Right cardiac atrium (tissue), 5 donors: ENCODE results near the gene CREBL2. TPM values are rescaled to one million over a fixed set of nuclear protein-coding genes. Genes with fewer than 3 reads are reported as not detected.
A peak's percentile ranks its signal among the peaks of the same experiment; 100 is the strongest.
"Not testable (repeated sequence)": the region's sequence is repeated elsewhere in the genome, so short reads cannot be mapped to it uniquely, and the experiment has no call there.

Experiments
- ATAC-seq, 2 donors: fragments of 200-7000 bp; cut with Tn5 transposase; one replicate each; pipeline versions ENCODE4 v1.8.0 to v1.9.1; 2020; ENCODE audit warnings: moderate library complexity in 2 of 2, mild to moderate bottlenecking in 1 of 2
- DNase-seq, 3 donors: peaks; one replicate each; pipeline ENCODE4 v3.0.0-alpha.2; 2020
- H3K27ac ChIP-seq: one replicate; pipeline ENCODE4 v1.5.1; 2013; ENCODE audit warnings: mild to moderate bottlenecking, low read length, control low read depth, moderate library complexity
- H3K27me3 ChIP-seq: one replicate; pipeline ENCODE4 v1.6.1; 2013; ENCODE audit not compliant: control insufficient read depth, insufficient read depth
- H3K4me1 ChIP-seq: one replicate; pipeline ENCODE4 v1.6.1; 2013; ENCODE audit warnings: low read length; ENCODE audit not compliant: control insufficient read depth, insufficient read depth
- H3K4me3 ChIP-seq: one replicate; pipeline ENCODE4 v1.5.1; 2013; ENCODE audit warnings: low read length, control low read depth
- H3K9me3 ChIP-seq: one replicate; pipeline ENCODE4 v1.6.1; 2013; ENCODE audit warnings: low read length; ENCODE audit not compliant: control insufficient read depth
- WGBS: extraction: QIAGEN DNeasy Blood & Tissue Kit; methylation state at CpG from one replicate; pipeline ENCODE4 v1.1.7; 2013; 5-methylcytosine and 5-hydroxymethylcytosine counted together
- intact Hi-C, 4 donors: fragments of 100-400 bp; cut with DNase I; formaldehyde crosslinking; loops; one replicate each; pipeline versions ENCODE4 v1.11.0 to v1.14.0; 2022 to 2023
- polyA plus RNA-seq: library from polyadenylated mRNA; stranded (reverse); fragments of 200-250 nt; gene quantifications from one replicate; pipeline ENCODE4 v1.2.3, GENCODE V29; 2013
- total RNA-seq, 4 donors: library from RNA; stranded (reverse); fragmentation: NEBNext Ultra II Directional; extraction: Animal tissue kit (Norgen Biotek cat#: 25700); gene quantifications; one replicate each; pipeline ENCODE4 v1.2.1, GENCODE V29; 2021
- donor health status: healthy with polysubstance abuse.
- donor health status: DM: no; HTN: yes; CAD: no.
- donor health status: DM: no; HTN: no; CAD: no.
- donor health status: DM: no; HTN: yes; CAD: no; lungs with severe emphysema.
- donor health status: DM: yes; HTN: yes; CAD: no.

Gene CREBL2
- total and polyA plus RNA-seq, 5 donors: 16.7 to 24.9 (median 23.0) TPM

DNA sequence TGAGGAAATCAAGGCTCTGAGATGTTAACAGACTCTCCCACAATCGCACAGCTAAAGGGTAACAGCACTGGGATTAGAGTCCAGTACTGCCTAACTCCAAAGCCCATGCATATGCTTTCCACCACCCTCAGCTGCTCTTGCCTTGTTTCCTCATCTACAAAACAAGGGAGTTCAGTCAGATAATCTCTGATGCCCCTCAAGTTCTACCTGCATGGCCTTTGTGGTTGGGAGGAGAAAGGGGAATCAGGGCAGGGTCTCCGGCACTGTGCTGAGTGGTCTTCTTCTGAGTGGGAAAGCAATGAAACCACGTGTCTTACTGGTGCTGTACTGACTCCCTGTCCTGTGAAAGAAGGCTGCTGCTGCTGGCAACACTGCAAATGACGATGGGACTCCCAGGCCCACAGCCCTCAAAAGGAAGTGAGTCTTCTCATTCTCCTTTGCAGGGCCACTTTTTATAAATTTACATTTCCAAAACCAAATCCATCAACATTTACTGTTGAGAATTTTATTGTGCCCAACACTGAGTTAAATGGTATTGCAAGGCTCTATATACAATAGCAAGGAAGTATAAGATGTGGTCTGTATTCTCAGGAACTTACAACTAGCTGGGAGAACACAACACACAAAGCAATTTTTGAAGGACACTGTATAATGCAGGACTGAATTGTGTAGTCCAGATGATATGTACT is 29.3 kb upstream of the CREBL2 start:
- no peak for ATAC-seq
- WGBS: 78% methylated on average over 4 of the region's 4 CpGs

DNA sequence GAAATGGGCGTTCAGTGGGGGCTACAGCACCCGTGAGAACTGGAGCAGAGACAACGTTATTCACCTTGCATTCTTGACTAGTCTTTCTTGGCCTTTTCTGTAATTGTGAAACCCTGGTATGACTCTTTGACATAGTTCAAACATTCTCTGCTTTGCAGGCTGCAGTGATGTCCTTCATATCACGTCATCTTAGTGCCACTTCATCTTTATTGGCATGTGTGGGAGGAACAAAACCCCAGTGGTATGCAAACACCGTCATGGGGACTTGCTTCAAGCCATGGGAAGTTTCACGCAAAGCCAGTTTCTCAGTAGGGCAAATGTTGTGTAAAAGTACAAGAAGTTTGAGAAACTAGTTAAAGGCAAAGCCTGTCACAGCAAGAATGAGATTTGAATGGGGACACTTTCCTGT is 28.8 kb upstream of the CREBL2 start:
- H3K27ac ChIP-seq: no peak overlapping the region
- H3K4me3 ChIP-seq: no peak overlapping the region
- intact Hi-C loops: no loop called here
- no peaks in the 10 kb centered on the region for H3K4me1 ChIP-seq
- H3K9me3 ChIP-seq: no peaks in the 10 kb centered on the region
- DNase-seq: no peak
- no peak for ATAC-seq
- 76% methylated on average over 6 of the region's 6 CpGs for WGBS
- no peaks in the 10 kb centered on the region for H3K27me3 ChIP-seq

More for the DNA sequence above, 29.3 kb upstream of the CREBL2 start:
- no peak for DNase-seq
- Histone ChIP-seq H3K27me3 (no peaks in the 10 kb centered on the region), H3K4me1 (no peaks in the 10 kb centered on the region), H3K4me3 (no peak overlapping the region), H3K27ac (no peak overlapping the region), H3K9me3 (no peaks in the 10 kb centered on the region)
- intact Hi-C loops: no loop called here

DNA sequence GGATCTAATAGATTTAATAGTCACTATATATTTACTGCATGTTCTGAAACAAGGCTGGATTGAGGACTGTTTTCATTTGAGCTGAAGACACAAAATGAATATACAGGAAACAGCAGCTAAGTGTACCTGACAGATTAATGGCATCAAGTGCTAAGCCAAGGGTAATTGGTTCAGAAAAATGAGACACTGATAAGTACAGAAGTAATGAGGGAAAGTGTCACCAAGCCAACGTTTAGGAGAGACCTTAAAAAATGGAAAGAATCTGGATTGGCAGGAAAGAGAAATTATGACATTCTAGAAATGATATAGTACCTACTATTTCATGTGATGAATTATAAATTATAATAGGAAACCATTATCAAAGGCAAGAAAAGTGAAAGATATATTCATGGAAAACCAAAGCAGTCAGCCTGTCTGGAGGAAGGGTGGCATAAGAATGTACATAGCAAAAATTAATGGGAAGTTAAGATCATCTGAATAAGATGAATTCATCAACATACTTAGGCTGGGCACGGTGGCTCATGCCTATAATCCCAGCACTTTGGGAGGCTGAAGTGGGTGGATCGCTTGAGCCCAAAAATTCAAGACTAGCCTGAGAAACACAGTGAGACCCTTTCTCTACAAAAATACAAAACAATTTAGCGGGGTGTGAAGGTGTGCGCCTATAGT is 28.0 kb upstream of the CREBL2 start:
- Histone ChIP-seq H3K9me3 (no peaks in the 10 kb centered on the region), H3K27me3 (no peaks in the 10 kb centered on the region), H3K4me1 (no peaks in the 10 kb centered on the region), H3K27ac (no peak overlapping the region), H3K4me3 (no peak overlapping the region)
- ATAC-seq (no peak), DNase-seq (no peak)
- intact Hi-C loops: no loop called here
- 81% methylated on average over 5 of the region's 5 CpGs for WGBS

DNA sequence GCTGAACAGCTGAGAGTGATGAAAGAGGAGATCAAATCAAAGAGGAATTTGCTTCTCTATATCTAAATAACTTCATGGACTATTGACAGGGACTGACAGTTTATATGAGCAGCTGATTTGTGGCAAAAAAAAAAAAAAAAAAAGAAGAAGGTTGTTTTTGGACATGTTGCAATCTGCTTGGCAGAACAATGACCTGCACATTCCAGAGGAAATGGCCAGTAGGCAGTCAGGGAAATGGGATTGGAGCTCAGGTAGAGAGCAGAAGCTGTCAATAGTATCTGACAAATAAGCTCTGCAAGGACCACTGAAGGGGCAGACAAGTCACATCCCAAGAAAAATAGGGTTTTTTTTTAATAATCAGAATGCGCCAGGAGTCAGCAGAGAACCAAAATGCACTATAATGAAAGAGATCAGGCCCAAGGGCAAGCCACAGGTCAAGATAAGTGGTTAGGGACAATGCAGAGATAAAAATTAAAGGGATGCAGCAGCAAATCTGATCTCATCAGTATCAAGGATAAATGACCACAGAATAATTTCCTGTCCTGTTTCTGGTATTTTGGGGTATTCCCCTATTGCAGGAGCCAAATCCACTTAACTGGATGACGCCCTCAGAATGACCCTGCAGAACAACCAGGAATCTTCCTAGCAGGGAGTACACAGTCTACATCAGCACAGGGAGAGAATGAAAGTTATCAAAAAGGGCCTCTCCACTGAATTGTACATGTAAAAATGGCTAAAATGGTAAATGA is 26.4 kb upstream of the CREBL2 start:
- no peaks in the 10 kb centered on the region for H3K4me1 ChIP-seq
- peak in 1 of 2 donors; percentile 42 for ATAC-seq

DNA sequence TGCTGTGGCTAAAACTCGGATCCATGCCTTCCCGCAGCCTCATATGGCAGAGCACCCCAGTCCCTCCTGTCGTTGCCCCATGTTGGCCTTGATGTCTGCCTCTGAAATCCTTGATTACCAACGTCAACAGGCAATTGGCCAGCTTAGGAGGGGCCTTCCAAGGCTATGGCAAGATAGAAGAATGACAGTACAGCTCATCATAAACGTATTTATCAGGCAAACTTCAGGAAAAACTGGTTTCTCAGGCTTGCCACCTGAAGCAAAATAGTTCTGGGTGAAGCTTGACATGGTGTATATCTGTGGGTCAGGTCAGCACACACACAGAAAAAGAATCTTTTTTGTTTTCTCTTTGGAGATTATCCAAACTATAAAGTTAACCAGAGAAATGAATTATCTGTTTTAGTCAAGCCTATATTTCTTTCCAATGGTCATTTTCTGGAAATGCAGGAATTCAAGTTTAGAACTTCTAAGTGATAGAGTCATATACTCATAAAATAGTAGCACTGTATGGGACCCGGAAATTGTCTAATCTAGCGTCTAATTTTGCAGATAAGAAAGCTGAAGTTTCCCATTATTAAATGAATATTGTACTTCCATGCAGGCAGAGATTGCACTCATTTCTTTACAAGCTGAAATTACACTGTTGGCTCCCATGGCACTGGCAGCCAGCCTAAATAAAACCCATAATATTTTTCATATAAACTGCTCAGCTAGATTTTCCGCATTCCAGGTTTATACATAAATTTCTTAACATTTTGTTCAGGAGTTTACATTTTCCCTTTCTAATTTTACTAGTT is 24.6 kb upstream of the CREBL2 start:
- 78% methylated on average over 8 of the region's 8 CpGs for WGBS
- intact Hi-C loops: no loop called here

More for the DNA sequence above, 26.4 kb upstream of the CREBL2 start:
- Histone ChIP-seq H3K27me3 (no peaks in the 10 kb centered on the region), H3K9me3 (no peaks in the 10 kb centered on the region), H3K4me3 (no peak overlapping the region), H3K27ac (no peak overlapping the region)
- 72% methylated on average over 2 of the region's 2 CpGs for WGBS
- no peak for DNase-seq
- intact Hi-C loops: no loop called here

DNA sequence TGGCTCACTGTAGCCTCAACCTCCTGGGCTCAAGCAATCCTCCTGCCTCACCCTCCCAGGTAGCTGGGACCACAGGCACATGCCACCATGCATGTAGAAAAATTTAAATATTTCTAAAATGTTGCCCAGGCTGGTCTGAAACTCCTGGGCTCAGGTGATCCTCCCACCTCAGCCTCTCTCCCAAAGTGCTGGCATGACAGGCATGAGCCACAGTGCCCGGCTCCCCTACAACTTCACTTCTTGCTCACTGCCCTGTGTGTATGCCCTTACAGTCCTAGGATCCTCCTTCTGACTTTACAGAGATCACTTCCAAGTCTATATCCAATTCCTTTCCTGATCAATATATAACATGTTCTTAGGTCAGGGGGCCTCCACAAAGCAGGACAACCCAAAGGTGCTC is 23.8 kb upstream of the CREBL2 start:
- no peaks in the 10 kb centered on the region for H3K4me1 ChIP-seq
- no peaks in the 10 kb centered on the region for H3K9me3 ChIP-seq
- WGBS: 90% methylated on average over 1 of the region's 1 CpG
- ATAC-seq (no peak), DNase-seq (no peak)
- no peak overlapping the region for H3K4me3 ChIP-seq
- intact Hi-C loops: no loop called here
- no peaks in the 10 kb centered on the region for H3K27me3 ChIP-seq
- no peak overlapping the region for H3K27ac ChIP-seq

More for the DNA sequence above, 24.6 kb upstream of the CREBL2 start:
- Histone ChIP-seq H3K27ac (no peak overlapping the region), H3K27me3 (no peaks in the 10 kb centered on the region), H3K9me3 (no peaks in the 10 kb centered on the region), H3K4me1 (no peaks in the 10 kb centered on the region), H3K4me3 (no peak overlapping the region)
- ATAC-seq (no peak), DNase-seq (no peak)

DNA sequence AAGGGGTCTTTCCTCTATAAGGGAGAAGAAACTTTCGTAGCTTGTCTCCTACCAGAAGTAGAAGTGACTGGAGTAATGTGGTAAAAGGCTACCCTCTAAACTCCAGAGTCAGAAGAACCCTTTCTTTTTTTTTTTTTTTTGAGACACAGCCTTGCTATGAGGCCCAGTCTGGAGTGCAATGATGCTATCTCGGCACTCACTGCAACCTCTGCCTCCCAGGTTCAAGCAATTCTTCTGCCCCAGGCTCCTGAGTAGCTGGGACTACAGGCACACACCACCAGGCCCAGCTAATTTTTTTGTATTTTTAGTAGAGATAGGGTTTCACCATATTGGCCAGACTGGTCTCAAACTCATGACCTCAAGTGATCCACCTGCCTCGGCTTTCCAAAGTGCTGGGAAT is 23.2 kb upstream of the CREBL2 start:
- H3K27me3 ChIP-seq, DNase-seq, H3K4me3 ChIP-seq, H3K4me1 ChIP-seq, H3K27ac ChIP-seq, intact Hi-C loops, H3K9me3 ChIP-seq, ATAC-seq: not testable (repeated sequence)
- WGBS: 96% methylated on average over 3 of the region's 3 CpGs

DNA sequence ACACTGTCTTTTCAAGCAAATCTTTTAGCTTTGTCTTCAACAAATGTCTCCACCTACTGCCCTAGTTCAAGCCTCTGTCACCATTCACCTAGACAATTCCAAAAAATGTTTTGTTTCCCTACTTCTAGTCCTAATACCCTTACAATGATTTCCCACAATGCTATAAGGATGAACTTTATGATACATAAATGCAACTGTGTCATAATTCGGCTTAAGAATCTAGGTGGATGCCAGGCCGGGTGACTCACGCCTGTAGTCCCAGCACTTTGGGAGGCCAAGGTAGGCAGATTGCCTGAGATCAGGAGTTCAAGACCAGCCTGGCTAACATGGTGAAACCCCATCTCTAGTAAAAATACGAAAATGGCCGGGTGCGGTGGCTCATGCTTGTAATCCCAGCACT is 20.7 kb upstream of the CREBL2 start:
- no peak overlapping the region for H3K27ac ChIP-seq
- no peak for ATAC-seq
- H3K4me3 ChIP-seq: no peak overlapping the region
- no peaks in the 10 kb centered on the region for H3K27me3 ChIP-seq
- intact Hi-C loops: no loop called here
- no peaks in the 10 kb centered on the region for H3K9me3 ChIP-seq
- H3K4me1 ChIP-seq: no peaks in the 10 kb centered on the region
- 92% methylated on average over 6 of the region's 6 CpGs for whole genome bisulfite sequencing
- no peak for DNase-seq

DNA sequence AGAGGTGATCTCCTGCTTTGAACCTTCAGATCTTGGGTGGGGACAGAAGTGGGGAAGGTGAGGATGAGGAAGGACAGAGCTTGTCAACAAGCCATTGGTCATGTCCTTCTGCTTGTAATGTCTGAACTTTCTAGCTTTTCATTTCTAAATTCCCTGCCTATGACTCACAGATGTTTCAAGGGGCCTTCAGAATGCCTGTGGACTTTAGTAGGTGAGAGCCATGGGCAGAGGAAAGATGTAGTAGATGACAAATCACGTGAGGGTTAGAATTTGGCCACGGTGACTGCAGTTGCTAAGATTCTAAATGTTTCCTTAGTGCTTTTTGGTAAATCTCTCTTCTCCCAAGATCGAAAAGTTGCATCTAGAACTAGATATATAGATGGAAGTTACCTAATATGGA is 18.7 kb upstream of the CREBL2 start:
- intact Hi-C loops: no loop called here
- Histone ChIP-seq H3K27me3 (no peaks in the 10 kb centered on the region), H3K27ac (no peak overlapping the region), H3K4me1 (no peaks in the 10 kb centered on the region), H3K4me3 (no peak overlapping the region), H3K9me3 (no peaks in the 10 kb centered on the region)
- ATAC-seq (no peak), DNase-seq (no peak)
- WGBS: 77% methylated on average over 3 of the region's 3 CpGs

DNA sequence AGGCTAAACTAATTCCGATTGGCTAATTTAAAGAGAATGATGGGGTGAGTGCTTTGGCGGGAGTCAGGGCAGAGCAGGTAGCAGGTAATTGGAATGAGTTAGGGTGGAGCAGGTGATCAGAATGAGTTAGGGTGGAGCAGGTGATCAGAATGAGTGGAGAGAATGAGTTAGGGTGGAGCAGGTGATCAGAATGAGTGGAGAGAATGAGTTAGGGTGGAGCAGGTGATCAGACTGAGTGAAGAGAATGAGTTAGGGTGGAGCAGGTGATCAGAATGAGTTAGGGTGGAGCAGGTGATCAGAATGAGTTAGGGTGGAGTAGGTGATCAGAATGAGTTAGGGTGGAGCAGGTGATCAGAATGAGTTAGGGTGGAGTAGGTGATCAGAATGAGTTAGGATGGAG is 15.7 kb upstream of the CREBL2 start:
- H3K9me3 ChIP-seq, intact Hi-C loops, H3K4me1 ChIP-seq, DNase-seq, H3K4me3 ChIP-seq, ATAC-seq, H3K27ac ChIP-seq, H3K27me3 ChIP-seq: not testable (repeated sequence)
- WGBS: 94% methylated on average over 2 of the region's 2 CpGs
